Mammary epithelial cell (primary cell): Measurements from ENCODE around the gene TNFRSF11A.

Experiments
- EZH2 ChIP-seq: IDR thresholded peaks from 2 replicates; pipeline ENCODE4 v1.6.1; 2012; ENCODE audit warnings: low read length, inconsistent platforms, borderline replicate concordance
- TF ChIP-seq, protein P1 (sequence below), 2 donors: IDR thresholded peaks in 1 of 2; conservative IDR thresholded peaks in 1 of 2; 2 replicates each; pipeline ENCODE4 v1.5.1; 2011 to 2012; ENCODE audit warnings: inconsistent platforms in 2 of 2, low read length in 2 of 2, mild to moderate bottlenecking in 2 of 2, control low read depth in 1 of 2, low read depth in 1 of 2; ENCODE audit not compliant: insufficient read depth in 1 of 2; ENCODE audit errors: extremely low read depth in 1 of 2

DNA sequence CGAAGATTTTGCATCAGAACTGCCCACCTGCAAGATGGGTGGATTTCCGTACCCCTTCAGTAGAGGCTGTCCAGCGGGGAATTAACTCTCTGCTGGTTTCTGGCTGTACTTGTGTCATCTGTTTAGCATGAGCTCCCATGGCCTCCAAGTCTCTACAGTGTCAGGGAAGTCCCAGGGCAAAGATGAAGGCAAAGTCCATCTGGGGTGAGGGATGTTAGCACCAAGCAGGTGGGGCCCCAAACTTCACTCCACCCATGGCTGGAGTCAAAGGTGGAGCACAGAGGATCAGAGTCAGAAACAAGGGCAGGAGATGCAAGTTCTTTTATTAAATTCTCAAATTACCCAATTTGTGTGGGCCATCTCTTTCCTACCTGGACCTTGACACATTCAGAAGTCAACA lies 78.0 kb downstream of the TNFRSF11A start:
- TF ChIP-seq, protein P1, sequence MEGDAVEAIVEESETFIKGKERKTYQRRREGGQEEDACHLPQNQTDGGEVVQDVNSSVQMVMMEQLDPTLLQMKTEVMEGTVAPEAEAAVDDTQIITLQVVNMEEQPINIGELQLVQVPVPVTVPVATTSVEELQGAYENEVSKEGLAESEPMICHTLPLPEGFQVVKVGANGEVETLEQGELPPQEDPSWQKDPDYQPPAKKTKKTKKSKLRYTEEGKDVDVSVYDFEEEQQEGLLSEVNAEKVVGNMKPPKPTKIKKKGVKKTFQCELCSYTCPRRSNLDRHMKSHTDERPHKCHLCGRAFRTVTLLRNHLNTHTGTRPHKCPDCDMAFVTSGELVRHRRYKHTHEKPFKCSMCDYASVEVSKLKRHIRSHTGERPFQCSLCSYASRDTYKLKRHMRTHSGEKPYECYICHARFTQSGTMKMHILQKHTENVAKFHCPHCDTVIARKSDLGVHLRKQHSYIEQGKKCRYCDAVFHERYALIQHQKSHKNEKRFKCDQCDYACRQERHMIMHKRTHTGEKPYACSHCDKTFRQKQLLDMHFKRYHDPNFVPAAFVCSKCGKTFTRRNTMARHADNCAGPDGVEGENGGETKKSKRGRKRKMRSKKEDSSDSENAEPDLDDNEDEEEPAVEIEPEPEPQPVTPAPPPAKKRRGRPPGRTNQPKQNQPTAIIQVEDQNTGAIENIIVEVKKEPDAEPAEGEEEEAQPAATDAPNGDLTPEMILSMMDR (conservative IDR thresholded peaks at IDR 0.05 in 1 of 2, IDR thresholded peaks at IDR 0.05 in 1 of 2; ENCODE audit: extremely low read depth in 1 of 2, insufficient read depth in 1 of 2, low read depth in 1 of 2, low read length in 2 of 2): no peak
- TF ChIP-seq EZH2: no peak
